HG02973 (cell line): ENCODE measurements around the gene RIC8B.
"Not testable (repeated sequence)": the region's sequence is repeated elsewhere in the genome, so short reads cannot be mapped to it uniquely, and the experiment has no call there.

Source experiments
- ATAC-seq: cut with Tn5 transposase; IDR thresholded peaks from one replicate; pipeline ENCODE4 v1.9.1; 2021; ENCODE audit warnings: moderate library complexity; ENCODE audit not compliant: unreplicated experiment

Gene RIC8B

DNA sequence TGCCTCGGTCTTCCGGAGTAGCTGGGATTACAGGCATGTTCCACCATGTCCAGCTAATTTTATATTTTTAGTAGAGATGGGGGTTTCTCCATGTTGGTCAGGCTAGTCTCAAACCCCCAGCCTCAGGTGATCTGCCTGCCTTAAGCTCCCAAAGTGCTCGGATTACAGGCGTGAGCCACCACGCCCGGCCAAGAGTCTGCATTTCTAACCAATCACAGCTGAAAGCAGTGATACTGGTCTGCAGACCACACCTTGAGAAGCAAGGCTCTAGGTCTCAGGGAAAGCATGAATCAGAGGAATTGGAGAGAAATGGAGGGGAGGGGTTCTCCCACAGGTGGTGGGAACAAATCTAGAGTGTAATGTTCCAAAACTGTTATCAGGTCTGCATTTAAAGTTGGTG, 126.1 kb downstream of the RIC8B start:
- ATAC-seq, result no peak

DNA sequence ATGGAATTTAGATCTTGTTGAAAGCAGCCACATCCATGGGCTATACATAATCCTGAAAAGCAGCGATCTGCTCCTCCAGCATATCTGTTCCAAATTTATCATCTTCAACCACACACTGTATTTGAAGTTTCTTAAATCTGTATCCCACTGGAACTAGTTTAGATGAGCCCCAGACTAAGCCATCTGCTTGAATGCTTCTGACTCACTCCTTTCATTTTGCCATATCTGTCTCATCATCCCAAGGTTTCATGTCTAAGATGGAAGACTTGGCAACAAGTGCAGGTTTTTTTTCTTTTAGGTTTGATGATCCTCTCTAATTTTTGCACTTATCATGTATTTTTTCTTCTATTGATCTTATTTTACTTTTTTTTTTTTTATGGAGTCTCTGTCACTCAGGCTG, 126.8 kb downstream of the RIC8B start:
- ATAC-seq, result no peak

DNA sequence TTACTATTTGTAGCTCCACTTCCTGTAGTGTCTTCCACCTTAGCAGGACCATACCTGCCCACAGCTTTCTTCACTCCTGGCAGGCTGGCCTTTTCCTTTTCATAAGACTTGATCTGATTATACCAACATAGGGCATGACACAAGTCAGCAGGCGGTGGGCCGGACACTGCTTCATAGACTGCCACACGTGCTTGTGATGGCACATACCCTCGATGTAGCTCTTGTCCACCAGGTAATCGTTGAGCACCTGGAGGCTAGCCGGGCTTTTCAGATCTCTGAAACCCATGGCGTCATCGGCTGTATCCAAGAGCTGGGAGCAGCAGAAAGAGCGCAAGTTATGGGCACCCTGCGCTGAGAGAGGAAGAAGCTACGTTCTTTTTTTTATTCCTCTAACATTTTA, 127.6 kb downstream of the RIC8B start:
- ATAC-seq, result no peak

DNA sequence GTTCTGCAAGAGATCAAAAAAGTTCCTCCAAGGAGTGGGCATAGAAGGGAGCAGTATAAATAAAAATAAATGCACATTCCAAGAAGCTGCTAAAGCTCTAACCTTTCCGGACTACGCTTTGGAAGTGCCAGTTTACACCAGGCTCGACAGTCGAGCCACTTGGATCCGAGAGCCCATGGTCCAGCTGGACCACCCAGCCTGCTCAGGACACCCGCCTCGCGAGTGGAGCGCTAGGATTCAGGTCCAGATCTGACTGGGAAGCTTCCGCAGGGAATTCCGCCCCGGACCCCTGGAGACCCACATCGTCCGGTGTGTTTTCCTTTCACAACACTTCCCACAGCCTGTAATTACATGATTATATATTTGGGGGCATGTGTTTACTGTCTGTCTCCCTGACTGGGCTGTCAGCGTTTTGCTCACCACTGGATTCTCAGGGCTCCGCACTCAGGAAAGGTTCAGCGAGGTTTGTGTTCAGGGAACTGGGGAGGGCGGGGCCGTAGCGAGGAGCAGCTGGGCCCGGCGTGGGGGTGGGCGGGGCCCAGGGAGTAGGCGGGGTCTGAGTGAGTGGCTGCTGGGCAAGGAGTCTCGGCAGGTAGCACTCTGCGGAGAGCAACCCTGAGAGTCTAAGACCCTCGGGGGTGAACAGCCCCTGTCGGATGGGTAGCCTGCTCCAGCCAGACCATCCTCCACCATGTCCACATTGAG, 128.9 kb downstream of the RIC8B start:
- ATAC-seq, result no peak

- ATAC-seq, result no peak
Observed at GRCh38 chr12:106906715-106907114, 132.2 kb downstream of the RIC8B start.

GRCh38 chr12:106907411-106907810, 132.9 kb downstream of the RIC8B start:
- ATAC-seq, result no peak

- no peak for ATAC-seq
Observed at GRCh38 chr12:106907846-106908245, 133.4 kb downstream of the RIC8B start.

DNA sequence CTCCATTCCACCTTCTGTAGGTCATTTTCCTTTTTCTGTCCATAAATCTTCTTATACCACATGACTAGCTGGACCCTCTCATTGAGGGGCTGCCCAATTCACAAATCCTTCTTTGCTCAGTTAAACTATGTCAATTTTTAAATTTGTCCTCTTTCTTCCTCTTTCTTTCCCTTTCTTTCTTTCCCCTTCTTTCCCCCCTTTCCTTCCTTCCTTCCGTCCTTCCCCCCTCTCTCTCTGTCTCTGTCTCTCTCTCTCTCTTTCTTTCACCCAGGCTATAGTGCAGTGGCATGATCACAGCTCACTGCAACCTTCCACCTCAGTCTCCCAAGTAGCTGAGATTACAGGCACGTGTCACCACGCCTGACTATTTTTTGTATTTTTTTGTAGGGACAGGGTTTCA, 134.1 kb downstream of the RIC8B start:
- ATAC-seq, result no peak

- peak; percentile 68 for ATAC-seq
Observed at GRCh38 chr12:106910202-106910601, 135.7 kb downstream of the RIC8B start.

DNA sequence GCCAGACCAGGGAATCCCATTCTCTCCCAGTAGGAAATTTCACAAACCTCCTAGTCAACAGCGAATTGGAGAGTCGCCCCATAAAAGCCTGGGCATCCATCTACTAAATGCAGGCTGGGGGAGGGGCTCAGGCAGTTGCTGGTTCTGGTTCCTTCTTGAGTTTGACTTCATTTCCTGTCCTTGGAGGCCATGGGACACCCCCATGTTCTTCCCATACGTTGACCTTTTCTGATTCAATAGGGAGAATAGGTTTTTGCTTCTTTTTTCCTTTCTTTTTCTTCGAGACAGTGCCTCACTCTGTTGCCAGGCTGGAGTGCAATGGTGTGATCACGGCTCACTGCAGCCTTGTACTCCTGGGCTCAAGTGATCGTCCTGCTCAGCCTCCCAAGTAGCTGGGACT, 137.1 kb downstream of the RIC8B start:
- ATAC-seq, result no peak

DNA sequence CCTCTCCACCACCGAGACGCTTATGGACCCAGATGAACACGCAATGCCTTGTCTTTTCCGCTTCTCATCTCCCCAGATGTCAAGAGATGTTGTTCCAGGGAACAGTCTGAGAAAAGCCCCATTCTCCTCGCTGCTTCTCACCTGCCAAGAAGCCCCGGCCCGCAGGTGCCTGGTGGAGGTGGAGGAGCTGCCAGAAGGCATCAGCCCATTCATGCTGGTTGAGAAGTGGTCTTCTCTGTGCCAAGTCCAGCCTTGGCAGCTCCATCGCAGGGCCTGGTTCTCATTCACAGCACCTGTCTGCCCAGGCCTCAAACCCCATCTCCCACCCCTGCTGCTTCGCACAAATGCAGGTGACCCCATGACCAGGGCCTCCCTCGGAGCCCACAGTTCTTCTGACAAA, 139.0 kb downstream of the RIC8B start:
- no peak for ATAC-seq

- ATAC-seq, result peak; percentile 53
Observed at GRCh38 chr12:106914796-106915634, 140.5 kb downstream of the RIC8B start.

DNA sequence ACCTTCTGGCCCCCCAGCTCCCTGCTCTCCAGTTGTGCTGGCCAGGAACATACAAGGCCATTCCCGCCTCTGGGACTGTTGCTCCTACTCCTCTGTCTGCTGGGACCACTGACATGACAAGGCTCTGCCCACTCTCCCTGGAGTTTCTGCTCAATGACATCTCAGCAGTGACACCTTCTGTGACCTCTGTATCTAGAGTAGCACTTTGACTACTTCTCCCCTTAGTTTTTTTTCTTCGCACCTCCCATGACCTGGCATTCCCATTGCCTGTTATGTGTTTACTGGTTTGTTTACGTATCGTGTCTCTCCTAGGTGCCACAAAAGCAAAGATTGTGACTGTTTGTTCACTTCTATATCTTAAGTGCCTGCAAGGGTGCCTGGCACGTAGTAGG, 141.1 kb downstream of the RIC8B start:
- peak; percentile 10 for ATAC-seq

DNA sequence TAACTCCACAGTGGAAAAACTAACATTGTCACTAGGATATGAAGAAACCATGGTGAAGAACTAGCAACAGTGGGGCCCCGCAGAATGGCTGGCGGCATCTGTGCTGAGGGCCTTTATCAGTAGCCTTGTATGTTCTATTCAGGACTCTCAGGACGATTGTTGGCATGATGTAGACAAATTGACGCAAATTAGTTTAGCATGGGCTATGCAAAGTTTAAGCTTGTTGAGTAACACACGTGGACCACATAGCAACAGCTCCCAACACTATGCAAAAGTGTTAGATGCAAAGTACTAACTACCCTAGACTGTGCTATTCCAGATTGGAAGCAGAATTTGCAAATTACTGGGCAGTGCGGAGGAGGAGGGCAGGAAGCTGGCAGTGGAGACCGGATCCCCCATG, 143.0 kb downstream of the RIC8B start:
- ATAC-seq, result no peak

GRCh38 chr12:106918746-106919145, 144.3 kb downstream of the RIC8B start:
- no peak for ATAC-seq

DNA sequence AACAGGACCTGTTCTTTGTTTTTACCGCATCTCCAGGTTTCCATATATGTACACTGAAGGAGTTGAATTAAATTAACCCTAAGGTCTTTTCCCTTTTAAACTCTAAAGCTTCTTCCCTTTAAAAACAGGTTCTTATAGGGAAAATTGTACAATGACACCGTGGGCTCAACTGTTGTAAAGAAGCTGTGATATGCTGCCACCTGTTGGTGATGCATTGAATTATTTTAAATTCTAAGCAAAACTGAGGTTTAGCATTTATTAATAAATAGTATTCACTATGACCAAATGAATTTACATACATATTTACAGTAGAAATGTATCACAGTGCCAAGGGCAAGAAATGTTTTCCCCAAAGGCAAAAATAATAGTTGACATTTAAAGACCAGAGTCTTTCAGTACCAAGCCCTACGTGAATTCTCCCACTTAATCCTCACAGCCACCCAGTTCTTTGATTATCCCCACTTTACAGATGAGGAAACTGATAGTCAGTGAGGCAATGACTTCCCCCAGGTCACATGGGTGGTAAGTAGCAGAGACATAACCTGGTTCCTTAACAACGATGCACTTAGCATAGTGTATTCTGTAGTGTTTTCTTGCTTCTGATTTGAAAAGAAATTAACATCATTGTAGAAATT, 145.5 kb downstream of the RIC8B start:
- ATAC-seq, result no peak

GRCh38 chr12:106921976-106922375, 147.5 kb downstream of the RIC8B start:
- not testable (repeated sequence) for ATAC-seq

DNA sequence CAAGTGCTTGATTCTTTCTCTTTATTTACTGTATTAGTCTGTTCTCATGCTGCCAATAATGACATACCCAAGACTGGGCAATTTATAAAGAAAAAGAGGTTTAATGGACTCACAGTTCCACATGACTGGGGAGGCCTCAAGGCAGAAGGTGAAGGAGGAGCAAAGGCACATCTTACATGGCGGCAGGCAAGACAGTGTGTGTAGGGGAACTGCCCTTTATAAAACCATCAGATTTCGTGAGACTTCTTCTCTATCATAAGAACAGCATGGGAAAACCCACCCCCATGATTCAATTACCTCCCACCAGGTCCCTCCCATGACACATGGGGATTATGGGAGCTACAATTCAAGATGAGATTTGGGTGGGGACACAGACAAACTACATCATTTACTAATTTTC, 149.1 kb downstream of the RIC8B start:
- not testable (repeated sequence) for ATAC-seq

DNA sequence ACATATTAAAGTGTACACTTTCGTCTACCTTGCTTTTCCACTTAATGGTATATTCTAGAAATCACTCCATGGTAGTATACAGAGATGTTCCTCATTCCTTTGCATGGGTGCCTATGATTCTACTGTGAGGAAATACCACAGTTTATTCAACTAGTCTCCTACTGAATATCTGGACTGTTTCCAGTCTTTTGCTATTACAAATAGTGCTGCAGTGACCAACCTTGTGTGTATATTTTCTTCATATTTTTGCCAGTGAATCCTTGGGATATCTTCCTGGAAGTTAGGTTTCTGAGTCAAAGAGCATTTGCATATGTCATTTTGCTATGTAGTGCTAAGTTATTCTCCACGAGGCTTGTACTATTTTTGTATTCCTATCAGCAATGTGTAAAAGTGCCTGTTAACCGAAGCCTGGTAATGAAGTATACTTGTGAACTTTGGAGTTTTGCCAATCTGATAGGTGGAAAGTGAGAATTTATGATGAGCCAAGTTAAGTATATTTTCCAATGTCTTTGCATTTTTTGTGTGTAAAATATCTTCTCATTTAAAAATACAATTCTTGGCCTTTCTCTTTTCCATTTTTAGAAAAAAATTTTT, 149.9 kb downstream of the RIC8B start:
- no peak for ATAC-seq

- ATAC-seq, result no peak
Observed at GRCh38 chr12:106926657-106927056, 152.2 kb downstream of the RIC8B start.

GRCh38 chr12:106934277-106934676, 159.8 kb downstream of the RIC8B start:
- no peak for ATAC-seq
